ENCODE results near the gene NXN. TPM values are rescaled to one million over a fixed set of nuclear protein-coding genes. Genes with fewer than 3 reads are reported as not detected.

NXN gene
- total RNA-seq, 4 donors from 2014 or later = 11.3 to 51.6 (median 31.8) TPM

- TF ChIP-seq, protein P1, sequence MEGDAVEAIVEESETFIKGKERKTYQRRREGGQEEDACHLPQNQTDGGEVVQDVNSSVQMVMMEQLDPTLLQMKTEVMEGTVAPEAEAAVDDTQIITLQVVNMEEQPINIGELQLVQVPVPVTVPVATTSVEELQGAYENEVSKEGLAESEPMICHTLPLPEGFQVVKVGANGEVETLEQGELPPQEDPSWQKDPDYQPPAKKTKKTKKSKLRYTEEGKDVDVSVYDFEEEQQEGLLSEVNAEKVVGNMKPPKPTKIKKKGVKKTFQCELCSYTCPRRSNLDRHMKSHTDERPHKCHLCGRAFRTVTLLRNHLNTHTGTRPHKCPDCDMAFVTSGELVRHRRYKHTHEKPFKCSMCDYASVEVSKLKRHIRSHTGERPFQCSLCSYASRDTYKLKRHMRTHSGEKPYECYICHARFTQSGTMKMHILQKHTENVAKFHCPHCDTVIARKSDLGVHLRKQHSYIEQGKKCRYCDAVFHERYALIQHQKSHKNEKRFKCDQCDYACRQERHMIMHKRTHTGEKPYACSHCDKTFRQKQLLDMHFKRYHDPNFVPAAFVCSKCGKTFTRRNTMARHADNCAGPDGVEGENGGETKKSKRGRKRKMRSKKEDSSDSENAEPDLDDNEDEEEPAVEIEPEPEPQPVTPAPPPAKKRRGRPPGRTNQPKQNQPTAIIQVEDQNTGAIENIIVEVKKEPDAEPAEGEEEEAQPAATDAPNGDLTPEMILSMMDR (IDR thresholded peaks at IDR 0.05) = no peak
- no peak for TF ChIP-seq POLR2A (IDR thresholded peaks at IDR 0.05)
- intact Hi-C loops (cut with DNase I; ENCODE audit: low total_unique reads) = no loop called here
- 82% methylated on average over 13 of the region's 13 CpGs for WGBS, 2 donors
- no peak overlapping the region for H3K4me3 ChIP-seq (ENCODE audit: low read depth, poor library complexity, severe bottlenecking)
- no peak for DNase-seq (ENCODE audit: low spot score in 2 of 2)
Measured at GRCh38 chr17:1004769-1005295, 25.3 kb upstream of the NXN start.

- 77 to 85% methylated on average over 22 to 30 of the region's 30 CpGs for WGBS, 2 donors
- intact Hi-C loops (cut with DNase I; ENCODE audit: low total_unique reads) = no loop called here
- TF ChIP-seq, protein P1 (IDR thresholded peaks at IDR 0.05) = no peak
- no peak for TF ChIP-seq POLR2A (IDR thresholded peaks at IDR 0.05)
- no peak for DNase-seq (ENCODE audit: low spot score in 2 of 2)
- H3K4me3 ChIP-seq (ENCODE audit: low read depth, poor library complexity, severe bottlenecking) = no peak overlapping the region
Measured at GRCh38 chr17:1003972-1004768, 24.6 kb upstream of the NXN start.

GRCh38 chr17:1003633-1003971, 24.0 kb upstream of the NXN start:
- H3K4me3 ChIP-seq (ENCODE audit: low read depth, poor library complexity, severe bottlenecking) = no peak overlapping the region
- TF ChIP-seq, protein P1 (IDR thresholded peaks at IDR 0.05) = no peak
- no peak for DNase-seq (ENCODE audit: low spot score in 2 of 2)
- WGBS, 2 donors = 79 to 94% methylated on average over 3 to 5 of the region's 5 CpGs
- intact Hi-C loops (cut with DNase I; ENCODE audit: low total_unique reads) = no loop called here

DNA sequence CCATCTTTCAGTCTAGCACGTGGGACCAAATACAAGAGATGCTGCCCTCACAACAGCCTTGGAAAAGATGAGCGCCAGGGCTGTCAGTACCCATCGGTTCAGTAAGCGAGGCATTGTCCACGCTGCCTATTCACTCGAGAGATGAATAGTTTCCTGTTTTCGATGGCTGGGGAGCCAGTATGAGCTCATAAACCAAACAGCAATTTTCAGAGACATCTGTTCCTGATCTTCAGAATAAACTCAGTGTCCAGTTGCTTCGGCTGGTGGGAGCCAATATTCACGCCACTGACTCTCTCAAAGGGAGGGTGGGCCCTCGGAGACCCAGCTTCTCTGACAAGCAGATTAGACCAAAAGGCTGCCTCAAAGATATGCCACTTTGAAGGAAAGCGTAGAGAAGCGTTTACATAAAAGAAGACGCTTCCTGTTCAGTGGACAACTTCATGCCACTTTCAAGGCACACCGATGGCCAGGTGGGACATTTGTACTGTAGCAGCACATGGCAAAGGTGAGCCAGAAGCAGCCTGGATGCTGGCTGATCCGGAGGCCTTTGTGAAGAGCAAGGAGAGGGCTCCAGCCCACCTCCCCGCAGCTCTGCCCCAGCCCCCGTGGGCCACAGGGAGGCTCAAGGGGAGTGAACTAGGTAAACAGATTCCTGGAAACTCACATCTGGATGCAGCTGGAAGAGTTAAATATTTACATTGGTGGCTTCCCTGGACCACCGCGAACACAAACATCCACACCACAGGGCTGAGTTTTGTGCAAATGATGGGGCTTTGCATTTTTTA, 23.4 kb upstream of the NXN start:
- WGBS, 2 donors = 62 to 63% methylated on average over 19 of the region's 19 CpGs
- H3K4me3 ChIP-seq (ENCODE audit: low read depth, poor library complexity, severe bottlenecking) = no peak overlapping the region
- TF ChIP-seq, protein P1 (IDR thresholded peaks at IDR 0.05) = no peak
- TF ChIP-seq POLR2A (IDR thresholded peaks at IDR 0.05) = no peak
- intact Hi-C loops (cut with DNase I; ENCODE audit: low total_unique reads) = no loop called here
- DNase-seq (ENCODE audit: low spot score in 2 of 2) = no peak

DNA sequence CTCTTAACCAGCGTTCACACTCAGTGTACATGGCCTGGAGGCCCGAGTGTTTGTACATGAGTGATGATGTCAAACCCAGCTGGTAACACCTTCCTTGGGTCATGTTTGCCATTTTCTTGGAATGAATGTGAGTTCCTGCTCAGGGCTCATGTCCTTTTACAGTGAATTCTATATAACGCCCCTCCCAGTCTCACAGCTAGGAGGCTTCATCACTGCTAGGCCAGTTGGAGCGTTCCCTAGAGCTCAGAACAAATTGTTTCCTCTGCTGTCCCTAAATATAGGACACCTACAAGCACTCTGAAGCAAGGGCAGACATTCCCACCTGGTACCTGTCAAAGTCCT, 22.8 kb upstream of the NXN start:
- H3K4me3 ChIP-seq (ENCODE audit: low read depth, poor library complexity, severe bottlenecking) = no peak overlapping the region
- intact Hi-C loops (cut with DNase I; ENCODE audit: low total_unique reads) = no loop called here
- TF ChIP-seq POLR2A (IDR thresholded peaks at IDR 0.05) = no peak
- TF ChIP-seq, protein P1 (IDR thresholded peaks at IDR 0.05) = no peak
- 56 to 63% methylated on average over 4 of the region's 4 CpGs for WGBS, 2 donors
- DNase-seq (ENCODE audit: low spot score in 2 of 2) = no peak
